ENCODE measurements around the gene XRN2.

XRN2 gene

GRCh38 chr20:21436205-21436604, 133.1 kb downstream of the XRN2 start:
- no peak for DNase-seq

DNA sequence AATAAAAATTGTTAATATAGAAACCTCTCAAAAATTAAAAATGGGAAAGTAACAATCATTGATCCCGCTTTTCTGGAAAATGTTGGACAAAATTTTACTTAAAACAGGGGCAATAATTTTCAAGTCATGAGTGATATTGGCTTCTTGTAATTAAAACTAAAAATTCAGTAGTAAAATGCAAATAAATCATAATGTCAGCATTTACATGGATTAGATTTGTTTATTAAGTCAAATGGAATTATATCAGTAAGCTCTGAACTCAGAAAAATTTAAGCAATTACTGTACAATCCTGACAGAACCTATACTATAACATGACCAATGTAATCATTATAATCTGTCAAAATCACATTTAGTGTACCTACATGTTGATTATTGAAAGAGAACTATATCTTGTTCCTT, 134.1 kb downstream of the XRN2 start:
- DNase-seq, result no peak

DNA sequence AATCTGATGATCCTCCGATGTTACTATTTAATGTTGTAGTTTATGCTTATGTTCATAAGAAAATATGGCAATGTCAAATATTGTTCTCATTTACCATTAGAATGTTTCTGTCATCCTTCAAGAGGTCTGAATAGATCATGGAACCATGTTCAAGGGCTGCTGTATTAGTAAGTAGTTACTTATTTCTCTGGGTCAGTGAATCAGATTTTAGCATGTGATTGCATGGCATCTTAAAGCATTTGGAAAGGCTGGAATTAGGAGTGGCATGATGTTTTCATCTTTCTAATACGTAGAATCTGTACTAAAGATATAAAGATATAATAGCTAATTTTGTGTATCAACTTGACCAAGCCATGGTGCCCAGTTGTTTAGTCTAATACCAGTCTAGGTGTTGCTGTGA, 134.7 kb downstream of the XRN2 start:
- no peak for DNase-seq

All from NCI-H1417 (cell line).